NK-92 (cell line): ENCODE results near the gene KRT24.
"Not testable (repeated sequence)": the region's sequence is repeated elsewhere in the genome, so short reads cannot be mapped to it uniquely, and the experiment has no call there.

Experiments used
- DNase-seq: peaks from one replicate; lab custom pipeline; 2025; ENCODE audit not compliant: unreplicated experiment; lab: John Stamatoyannopoulos, UW

The KRT24 gene

DNA sequence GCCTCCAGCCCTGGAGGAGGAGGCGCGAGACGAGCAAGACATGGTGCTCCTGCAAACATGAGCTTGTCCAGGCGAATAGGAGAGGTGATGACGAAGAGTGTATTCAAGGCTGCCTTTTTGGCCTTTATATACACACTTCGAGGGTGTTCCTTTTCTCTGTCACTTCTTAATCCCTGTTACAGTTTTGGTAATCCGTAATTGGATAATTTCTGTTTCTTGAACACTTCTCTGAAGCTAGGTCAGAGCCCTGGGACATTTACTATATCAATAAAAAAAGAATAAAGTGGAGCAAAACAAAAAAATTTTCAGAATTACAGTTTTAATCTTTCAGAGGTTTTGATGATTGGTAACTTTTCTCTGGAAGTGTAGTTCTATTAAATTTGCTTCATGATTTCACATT lies at the start of gene KRT24:
TSS of gene KRT24 (minus strand) at position 101 of the 400 bp plus-strand sequence. CDS start at position 42, 59 bp downstream.
- DNase-seq, result no peak

DNA sequence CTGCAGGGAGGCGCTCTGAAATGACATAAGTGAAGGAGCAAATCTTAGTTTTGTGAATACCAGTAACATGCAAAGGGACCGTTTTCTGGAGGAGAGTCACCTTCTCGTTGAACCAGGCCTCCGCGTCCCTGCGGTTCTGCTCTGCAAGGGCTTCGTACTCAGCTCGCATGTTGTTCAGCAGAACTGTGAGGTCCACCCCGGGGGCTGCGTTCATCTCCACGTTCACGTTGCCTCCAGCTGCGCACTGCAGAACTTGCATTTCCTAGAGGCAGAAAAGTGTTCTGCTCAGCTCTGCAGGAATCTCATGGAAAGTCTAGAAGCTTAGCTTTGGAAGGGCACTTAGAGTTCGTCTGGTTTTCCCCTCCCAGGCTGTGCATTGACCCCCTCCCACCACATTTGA lies 47.5 kb upstream of the KRT24 start:
- no peak for DNase-seq

DNA sequence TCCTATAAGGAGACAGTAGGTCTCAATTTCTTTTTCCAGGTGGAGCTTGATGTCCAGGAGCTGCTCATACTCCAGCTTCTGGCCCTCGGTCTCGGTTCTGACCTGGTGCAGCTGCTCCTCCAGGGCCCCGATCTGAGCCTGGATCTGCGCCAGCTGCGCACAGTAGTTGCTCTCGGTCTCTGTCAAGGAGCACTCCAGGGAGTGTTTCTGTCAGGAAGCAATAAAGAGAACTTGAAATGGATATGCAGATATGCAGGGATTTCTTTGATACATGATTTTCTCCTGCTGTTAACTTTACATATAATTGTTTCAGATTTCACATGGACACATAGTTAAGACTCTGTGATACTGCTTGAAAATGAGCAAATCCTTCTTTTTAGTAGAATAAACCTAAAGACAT lies 46.8 kb upstream of the KRT24 start:
- no peak for DNase-seq

DNA sequence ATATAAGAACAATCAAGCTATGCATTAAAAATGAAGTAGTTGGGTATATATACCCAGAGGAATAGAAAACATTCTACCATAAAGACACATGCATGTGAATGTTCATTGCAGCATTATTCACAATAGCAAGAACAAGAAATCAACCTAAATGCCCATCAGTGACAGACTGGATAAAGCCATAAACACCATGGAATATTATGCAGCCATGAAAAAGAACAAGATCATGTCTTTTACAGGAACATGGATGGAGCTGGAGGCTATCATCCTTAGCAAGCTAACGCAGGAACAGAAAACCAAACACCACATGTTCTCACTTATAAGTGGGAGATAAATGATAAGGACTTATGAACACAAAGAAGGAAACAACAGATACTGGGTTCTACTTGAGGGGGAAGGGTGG lies 45.1 kb upstream of the KRT24 start:
- DNase-seq, result not testable (repeated sequence)

DNA sequence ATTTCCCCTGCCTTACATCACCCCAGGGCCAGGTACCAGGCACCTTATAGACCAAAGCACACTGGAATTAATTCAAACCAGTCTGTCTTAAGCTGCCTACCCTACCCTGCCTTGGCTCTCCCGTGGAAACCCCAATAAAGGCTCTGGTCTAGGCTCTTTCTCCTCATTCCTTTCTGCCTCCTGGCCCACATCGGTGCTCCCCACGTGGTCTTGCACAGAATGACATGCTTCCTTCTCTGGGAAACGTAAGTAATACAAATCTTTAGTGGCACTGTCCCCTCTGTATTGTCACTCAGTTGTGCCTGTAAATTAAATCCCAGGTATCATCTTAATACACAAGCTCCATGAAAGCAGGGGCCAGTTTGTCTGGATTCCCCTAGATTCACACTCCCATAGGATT lies 35.0 kb upstream of the KRT24 start:
- DNase-seq, result no peak

DNA sequence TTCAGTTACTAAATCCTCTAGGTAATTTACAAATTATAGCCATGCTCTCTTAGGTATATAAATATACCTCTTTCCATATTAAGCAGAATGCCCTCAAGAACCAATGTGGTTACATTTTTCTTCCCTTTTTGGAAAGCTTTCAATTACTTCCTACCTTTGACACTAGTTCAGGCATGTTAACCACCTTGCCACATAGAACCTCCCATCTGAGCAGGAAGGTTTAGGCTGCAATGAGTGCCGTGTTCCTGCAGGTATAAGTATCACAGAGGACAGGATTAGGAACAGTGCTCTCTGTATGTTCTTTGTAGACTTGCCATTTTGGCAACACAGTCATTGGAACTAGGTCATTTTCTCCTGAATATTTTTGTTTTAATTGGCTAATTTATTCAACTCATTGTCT lies 31.5 kb upstream of the KRT24 start:
- no peak for DNase-seq

DNA sequence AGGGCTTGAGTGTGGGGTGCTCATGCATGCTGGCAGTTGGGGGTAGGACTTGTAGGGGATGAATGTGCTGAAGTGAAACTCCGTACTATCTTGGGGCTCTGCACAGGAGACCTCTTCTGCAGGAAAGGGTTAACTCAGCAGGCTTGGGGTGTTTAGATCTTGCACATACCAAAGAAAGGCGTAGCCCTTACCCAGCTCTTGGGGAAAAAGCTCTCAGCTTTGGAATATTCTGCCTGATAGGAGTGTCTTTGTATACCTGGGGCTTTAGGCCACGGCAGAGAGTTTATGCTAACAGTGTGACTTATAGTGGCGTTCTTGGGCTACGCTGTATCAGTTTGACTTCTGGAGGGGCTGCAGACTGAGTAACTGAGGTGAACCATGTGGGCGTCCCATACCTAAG lies 30.5 kb upstream of the KRT24 start:
- DNase-seq, result no peak

DNA sequence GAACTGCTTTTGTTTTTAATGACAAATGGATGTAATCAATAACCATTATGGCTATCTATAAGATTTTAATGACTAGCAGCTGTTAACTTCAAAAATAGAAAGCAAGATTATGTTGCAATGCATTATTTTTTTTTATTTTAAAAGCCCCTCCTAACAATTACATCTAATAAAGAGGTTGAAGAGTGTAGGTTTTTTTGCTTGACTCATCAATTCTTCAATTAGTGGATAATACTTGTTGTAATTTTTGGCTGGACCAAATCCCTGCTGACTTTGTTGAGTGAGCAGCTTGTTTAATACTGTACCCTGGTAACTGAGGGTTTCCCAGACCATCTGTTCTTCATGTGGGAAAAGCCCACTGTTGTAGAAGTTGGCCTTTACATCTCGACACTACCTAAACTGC lies 27.4 kb upstream of the KRT24 start:
- no peak for DNase-seq

DNA sequence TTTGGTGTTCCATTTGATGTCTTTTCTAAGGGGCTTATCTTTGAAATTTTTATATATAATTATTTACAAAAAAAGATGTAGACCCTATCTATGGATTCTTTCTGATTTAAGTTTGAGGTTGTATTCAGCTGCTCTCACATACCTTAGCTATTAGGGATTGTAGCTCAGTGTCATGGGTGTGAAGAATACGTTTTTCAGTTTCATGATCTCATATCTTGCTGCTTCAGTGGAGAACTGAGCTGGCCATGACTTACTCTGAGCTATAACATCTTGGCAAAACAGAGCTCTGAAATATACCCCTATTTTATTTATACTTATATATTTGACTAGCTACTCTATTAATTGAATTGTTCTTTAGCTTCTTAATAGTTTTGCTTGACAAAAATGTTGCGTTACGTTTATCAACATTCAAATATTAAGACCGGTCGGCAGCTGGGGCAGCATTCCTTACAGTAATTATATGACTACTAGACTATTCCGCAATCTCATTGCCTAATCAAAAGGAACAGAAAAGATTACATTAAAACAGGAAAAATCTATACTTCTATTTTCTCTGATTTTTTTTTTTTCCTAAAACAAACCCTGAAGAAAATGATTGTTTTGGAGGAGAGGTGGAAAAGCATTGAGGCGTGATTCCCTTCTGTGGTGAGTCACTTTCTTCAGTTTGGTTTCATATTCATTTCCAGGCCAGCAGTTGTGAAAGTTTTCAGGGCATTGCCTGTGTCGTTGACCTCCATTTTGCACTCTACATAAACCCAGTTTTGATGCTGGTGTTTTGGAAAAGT lies 24.1 kb upstream of the KRT24 start:
- no peak for DNase-seq

DNA sequence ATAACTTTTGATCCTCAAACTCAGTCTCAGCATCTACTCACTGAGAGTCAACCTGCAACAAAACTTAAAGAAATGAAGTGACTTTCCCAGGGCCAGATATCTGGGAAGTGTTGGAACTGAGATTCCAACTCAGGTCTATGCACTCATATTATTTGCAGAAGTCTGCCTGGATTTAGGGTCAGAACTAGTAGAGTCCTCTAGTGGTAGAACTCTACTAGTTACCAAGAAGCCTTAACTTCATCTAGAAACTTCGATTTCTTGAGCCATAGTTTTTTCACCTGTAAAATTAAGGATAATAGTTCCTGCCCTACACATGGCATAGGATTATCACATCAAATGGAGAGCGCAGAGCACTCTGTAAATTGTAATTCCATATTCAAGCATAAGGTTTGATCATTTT lies 23.4 kb upstream of the KRT24 start:
- no peak for DNase-seq

DNA sequence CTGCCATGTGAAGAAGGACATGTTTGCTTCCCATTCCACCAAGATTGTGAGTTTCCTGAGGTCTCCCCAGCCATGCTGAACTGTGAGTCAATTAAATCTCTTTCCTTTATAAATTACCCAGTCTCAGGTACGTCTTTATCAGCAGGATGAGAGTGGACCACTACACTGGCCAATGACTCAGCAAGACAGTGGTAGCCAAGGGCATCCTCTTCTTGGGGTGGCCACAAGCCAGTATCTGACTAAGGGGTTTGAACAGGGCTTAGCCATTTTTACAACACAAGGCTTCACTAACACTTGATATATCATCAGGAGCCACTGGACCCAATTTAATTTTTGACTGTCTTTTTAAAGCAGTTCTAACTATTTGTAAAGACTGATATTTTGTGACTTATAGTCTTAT lies 21.1 kb upstream of the KRT24 start:
- no peak for DNase-seq

DNA sequence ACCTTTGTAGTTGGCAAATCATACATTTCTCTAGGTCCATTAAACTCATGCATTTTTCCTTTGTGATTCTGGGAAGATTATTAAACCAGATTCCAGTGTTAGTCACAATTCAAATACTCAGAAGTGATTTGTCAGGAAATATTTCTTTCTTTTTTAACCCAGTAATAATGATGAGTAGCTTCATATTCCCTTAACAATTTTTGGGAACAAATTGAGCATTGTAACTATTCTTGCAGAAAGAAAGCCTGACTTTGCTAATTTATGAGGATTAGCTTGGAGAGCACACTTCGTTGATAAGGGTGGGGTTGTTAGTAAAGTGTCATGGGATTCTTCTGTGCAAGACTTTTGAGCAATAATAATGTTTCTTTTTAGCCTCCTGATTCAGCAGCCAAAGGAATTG lies 18.7 kb upstream of the KRT24 start:
- no peak for DNase-seq

DNA sequence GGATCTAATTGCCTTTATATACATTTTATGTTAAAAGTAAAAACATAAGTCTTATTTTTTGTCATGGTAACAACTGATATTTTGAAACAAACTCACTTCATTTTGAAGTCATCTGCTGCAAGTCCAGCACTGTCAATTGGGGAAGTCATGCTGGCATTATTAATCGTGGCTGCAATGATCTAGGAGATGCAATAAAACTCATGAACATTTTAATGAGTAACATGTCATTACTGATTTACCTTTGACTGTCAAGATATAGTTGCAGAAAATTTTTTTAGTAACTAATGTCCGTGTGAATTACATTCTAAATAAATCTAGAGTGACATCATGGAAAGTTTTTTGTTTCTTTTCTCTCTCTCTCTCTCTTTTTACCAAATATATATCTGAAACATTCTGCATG lies 17.3 kb upstream of the KRT24 start:
- no peak for DNase-seq

DNA sequence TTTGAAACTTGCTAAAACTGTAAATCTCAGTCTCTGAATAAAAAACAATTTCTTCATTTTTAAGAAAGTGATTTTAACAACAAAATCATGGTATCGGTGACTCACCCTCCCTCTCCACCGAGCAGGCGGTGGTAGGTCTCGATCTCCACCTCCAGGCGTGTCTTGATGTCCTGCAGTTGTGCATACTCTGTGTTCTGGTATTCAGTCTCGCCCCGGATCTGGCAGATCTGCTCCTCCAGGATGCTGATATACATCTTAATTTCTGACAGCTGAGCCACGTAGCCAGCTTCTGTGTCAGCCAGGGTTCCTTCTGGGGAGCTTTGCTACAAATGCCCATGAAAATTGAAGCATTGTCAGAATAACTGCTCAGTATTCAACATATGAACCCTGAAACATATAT lies 15.4 kb upstream of the KRT24 start:
- no peak for DNase-seq

DNA sequence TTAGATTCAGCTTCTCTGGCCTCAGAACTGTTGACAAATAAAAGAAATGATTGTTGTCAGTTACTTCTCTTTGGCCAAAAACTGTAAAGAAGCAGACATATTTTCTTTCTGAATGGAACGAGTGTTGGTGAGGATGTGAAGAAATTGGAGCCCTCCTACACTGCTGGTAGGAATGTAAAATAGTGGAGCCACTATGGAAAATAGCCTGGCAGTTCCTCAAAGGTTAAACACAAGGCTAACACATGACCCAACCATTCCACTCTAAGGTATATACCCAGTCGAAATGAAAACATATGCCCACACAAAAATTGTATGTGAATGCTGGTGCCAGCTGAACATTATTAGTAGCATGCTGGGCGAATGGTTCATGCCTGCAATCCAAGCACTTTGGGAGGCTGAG lies 14.2 kb upstream of the KRT24 start:
- no peak for DNase-seq

DNA sequence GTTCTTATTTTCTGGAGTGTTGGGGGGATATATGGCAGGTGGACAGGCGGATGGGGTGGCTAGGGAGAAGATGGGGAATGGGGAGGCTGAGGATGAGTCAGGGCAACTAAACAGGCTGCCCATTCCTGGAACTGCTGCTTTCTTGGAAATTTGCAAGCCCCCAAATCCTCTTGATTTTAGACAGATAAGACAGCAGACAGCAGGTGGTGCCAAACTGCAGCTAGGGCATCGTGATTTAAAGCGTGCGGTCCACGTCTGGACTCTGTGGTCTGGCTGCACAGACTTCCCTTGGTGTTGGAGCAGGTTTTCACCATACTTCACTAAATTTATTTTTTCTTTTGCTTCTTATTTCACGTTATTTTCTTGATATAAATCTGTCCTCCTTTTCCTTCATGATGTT lies 10.9 kb upstream of the KRT24 start:
- no peak for DNase-seq

DNA sequence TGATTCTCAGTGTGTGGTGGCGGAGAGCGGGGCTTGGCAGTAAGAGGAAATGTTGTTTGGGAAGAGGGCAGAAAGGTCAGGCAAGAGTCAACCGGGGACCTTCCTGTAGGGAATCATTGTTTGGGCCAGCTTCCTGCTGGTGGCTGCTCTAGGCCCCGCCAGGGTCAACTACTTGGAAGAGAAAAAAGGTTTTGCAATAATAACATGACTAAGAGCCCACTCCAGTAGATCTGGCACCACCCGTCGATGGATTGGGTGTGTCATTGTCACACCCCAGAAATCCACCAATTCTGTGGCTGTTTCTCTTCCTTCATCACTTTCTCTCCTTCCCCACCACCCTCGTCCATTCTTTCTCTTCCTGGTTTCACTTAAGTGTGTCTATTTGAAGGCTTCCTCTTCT lies 4.2 kb upstream of the KRT24 start:
- DNase-seq, result no peak

DNA sequence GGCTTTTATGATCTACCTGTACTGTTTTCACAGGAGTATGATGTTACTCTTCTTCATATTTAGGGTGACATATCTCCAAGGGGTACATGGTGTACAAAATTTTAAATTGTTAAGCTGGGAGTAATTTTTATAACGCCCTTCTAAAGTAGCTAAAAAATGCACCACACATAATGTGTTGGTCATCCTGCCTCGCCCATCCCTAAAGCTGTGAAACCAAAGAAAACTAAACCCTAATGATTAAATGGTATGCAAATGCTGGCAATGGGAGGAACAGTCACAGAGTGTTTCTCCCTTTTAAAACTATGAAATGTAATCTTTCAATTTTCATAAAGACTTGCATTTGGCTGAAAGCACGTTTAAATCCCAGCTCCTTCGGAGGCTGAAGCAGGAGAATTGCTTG lies 2.0 kb upstream of the KRT24 start:
- DNase-seq, result no peak

DNA sequence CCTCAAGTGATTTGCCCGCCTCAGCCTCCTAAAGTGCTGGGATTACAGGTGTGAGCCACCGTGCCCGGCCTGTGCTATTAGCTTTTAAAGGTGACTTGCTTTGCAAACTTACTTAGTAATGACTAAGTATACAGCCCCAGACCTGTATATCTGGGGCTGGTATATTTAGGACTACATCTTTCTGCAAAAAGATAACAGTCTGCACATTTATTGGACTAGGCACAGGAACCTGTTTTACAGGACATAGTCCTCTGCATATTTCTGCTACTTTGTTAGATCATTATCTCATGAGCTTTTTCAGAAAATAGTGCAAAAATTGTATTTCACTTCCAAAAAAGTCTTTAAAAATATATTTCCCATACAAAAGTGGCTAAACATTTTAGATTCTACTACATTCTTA lies 1.3 kb downstream of the KRT24 start:
- no peak for DNase-seq

DNA sequence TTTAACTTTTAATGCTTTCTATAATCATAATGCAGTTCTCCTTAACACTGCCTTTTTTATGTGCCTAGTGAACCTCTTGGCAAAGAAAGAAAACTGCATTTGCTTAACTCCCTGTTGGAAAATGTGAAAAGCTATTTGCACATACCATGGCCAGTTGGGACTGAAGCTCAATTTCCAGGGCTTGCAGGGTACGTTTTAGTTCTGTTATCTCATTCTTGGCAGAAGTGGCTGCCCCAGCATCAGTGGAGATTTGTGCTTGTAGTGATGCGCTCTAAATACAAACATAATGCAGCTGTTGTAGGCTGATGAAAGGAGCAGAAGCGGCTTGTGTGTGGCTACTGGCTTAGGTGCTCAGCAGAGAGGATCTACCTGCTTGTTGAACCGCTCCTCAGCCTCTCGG lies 3.7 kb downstream of the KRT24 start:
- DNase-seq, result no peak

DNA sequence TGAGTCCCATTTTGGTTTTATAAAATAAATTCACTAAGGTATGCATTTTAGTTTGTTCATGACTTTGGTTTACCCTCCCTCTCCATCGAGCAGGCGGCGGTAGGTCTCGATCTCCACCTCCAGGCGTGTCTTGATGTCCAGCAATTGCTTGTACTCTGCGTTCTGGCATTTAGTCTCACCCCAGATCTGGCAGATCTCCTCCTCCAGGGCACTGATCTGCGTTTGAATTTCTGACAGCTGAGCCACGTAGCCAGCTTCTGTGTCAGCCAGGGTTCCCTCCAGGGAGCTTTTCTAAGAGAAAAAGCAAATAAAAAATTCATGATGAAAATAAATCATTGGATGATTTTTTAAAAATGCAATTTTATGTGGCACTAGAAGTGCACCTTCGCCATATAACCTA lies 4.2 kb downstream of the KRT24 start:
- DNase-seq, result no peak

DNA sequence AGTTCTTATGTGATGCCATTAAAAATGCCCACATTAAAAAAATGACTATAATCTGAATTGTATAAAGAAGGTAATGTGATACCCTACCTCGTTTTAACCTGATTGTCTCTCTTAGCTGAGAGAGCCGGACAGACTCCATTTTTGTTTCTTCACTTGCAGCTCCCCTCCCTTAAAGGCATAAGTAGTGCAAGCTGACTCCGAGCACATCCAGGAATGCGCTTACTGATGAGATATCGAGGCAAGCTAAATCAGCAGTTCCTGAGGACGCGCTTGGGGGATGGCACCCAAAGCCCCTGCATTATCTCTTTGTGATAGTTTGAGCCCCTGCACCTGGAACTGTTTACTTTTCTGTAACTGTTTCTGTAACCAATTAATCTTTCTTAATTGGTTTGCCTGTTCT lies 6.3 kb downstream of the KRT24 start:
- DNase-seq, result no peak

DNA sequence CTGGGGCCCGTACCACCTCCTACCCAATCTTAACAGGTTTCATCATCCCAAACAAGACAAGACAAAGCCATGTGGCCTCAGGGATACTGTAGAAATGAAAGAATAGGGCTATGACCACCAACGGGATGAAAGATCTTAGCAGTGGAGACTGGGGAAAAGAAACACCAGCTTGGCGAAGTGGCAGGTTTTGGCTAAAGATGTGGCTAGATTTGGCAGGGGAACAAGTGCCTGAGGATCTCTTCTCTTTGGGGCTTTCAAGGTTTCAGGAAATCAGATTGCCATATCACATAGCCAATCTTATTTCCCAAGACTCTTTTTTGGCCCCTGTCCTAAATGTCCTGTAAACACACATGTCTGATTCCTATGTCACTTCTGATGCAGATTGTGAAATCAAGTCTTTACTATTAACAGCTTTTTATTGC lies 6.9 kb downstream of the KRT24 start:
- no peak for DNase-seq
